ENCODE data around the gene DLX4.

Gene DLX4

GRCh38 chr17:49970498-49970897 lies 1.5 kb downstream of the DLX4 start:
- DNase-seq = no peak

- no peak for DNase-seq
These were observed 2.3 kb downstream of the DLX4 start for GRCh38 chr17:49971199-49971847.

- no peak for DNase-seq
These were observed 3.0 kb downstream of the DLX4 start for GRCh38 chr17:49971848-49972485.

GRCh38 chr17:49972486-49973270 lies 3.7 kb downstream of the DLX4 start:
- no peak for DNase-seq

GRCh38 chr17:49973271-49973615 lies 4.3 kb downstream of the DLX4 start:
- no peak for DNase-seq

- no peak for DNase-seq
These were observed 6.5 kb downstream of the DLX4 start for GRCh38 chr17:49975531-49975930.

- DNase-seq = no peak
These were observed 7.3 kb downstream of the DLX4 start for GRCh38 chr17:49976163-49976827.

GRCh38 chr17:49976828-49977202 lies 7.8 kb downstream of the DLX4 start:
- DNase-seq = no peak

GRCh38 chr17:49977463-49978389 lies 8.7 kb downstream of the DLX4 start:
- DNase-seq = no peak

- no peak for DNase-seq
These were observed 9.5 kb downstream of the DLX4 start for GRCh38 chr17:49978501-49978900.

- DNase-seq = no peak
These were observed 10.9 kb downstream of the DLX4 start for GRCh38 chr17:49979748-49980479.

GRCh38 chr17:49980703-49981197 lies 11.8 kb downstream of the DLX4 start:
- no peak for DNase-seq

GRCh38 chr17:49984283-49984682 lies 15.3 kb downstream of the DLX4 start:
- no peak for DNase-seq

GRCh38 chr17:49984776-49985175 lies 15.8 kb downstream of the DLX4 start:
- DNase-seq = no peak

- no peak for DNase-seq
These were observed 16.5 kb downstream of the DLX4 start for GRCh38 chr17:49985310-49985990.

GRCh38 chr17:49986396-49987289 lies 17.7 kb downstream of the DLX4 start:
- no peak for DNase-seq

- no peak for DNase-seq
These were observed 18.2 kb downstream of the DLX4 start for GRCh38 chr17:49987290-49987585.

- DNase-seq = no peak
These were observed 18.9 kb downstream of the DLX4 start for GRCh38 chr17:49987681-49988441.

GRCh38 chr17:49989518-49989880 lies 20.5 kb downstream of the DLX4 start:
- no peak for DNase-seq

Data from amniotic stem cell (primary cell).